ENCODE results near the gene APPL2.
"Not testable (repeated sequence)": the region's sequence is repeated elsewhere in the genome, so short reads cannot be mapped to it uniquely, and the experiment has no call there.

The APPL2 gene

DNA sequence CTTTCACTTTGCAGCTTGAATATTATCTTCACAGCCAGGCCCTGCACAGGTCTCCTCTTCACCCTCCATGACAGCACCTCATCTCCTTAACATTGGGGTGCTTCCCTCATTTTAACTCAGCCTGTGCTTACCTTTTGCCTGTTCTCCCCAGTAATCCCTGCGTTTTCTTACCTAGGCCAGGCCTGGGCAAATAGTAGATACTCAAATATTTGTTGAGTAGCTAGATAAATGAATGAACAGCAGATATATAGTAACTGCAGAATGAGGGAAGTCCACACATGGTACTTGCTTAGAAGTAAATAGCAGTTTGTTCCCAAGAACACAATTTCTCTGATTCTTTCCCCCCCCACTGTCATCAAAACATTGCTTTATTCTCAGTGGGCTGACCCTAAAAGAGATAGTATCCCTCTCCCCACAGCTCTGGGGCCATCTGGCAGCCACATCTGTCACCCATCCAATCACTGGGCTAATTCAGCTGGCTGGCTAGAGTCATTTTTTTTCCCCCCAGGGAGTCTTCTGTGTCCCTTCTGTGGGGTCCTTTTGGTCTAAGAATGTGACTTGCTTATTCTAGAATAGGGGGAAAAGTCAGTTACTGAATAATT lies 43.2 kb downstream of the APPL2 start:
- DNase-seq (ENCODE audit: low read depth, low spot score) = no peak

DNA sequence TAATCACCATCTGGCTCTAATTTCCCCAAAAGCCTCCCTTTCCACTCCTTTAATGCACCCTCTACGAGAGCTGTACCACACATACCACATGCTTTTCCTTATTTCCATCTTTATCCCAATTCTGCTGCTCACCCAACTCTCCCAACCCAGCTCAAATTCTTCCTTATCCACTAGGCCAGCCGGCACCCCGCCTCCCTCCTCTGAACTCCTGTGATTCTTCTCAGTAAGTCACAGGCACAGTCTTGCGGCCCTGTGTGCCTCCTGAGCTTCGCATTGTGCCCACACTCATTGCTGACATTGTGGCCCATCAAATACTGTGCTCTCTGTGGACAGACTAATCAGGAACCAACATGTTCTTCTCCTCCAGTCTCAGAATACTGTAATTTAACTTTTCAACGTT lies 45.4 kb downstream of the APPL2 start:
- no peak for DNase-seq (ENCODE audit: low read depth, low spot score)

DNA sequence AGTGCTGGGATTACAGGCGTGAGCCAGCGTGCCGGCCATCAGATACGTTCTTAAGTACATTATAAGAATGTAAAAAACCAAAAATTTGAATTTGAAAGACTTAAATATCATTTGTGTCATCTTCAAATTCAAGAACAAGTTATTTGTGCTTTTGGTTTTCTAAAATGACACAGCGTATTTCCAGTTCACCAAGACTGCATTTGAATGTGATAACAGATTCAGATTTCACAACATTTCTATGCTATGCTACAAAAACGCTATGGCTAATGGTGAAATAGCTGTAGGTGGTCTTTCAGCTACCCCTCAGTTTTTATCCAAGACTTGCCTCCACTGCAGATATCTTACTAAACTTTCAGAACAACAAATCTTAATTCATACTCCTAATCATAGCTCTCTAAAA lies 46.7 kb downstream of the APPL2 start:
- no peak for DNase-seq (ENCODE audit: low read depth, low spot score)

DNA sequence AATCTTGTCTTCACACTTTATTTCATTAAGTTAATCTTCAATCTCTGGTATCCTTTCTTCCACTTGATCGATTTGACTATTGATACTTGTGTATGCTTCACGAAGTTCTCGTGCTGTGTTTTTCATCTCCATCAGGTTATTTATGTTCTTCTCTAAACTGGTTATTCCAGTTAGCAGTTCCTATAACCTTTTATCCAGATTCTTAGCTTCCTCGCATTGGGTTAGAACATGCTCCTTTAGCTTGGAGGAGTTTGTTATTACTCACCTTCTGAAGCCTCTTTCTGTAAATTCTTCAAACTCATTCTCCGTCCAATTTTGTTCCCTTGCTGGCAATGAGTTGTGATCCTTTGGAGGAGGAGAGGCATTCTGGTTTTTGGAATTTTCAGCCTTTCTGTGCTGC lies 52.0 kb downstream of the APPL2 start:
- DNase-seq (ENCODE audit: low read depth, low spot score) = not testable (repeated sequence)

DNA sequence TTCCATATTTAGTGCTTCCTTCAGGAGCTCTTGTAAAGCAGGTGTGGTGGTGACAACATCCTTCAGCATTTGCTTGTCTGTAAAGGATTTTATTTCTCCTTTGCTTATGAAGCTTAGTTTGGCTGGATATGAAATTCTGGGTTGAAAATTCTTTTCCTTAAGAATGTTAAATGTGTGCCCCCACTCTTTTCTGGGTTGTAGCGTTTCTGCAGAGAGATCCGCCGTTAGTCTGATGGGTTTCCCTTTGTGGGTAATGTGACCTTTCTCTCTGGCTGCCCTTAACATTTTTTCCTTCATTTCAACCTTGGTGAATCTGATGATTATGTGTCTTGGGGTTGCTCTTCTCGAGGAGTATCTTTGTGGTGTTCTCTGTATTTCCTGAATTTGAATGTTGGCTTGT lies 52.6 kb downstream of the APPL2 start:
- not testable (repeated sequence) for DNase-seq (ENCODE audit: low read depth, low spot score)

DNA sequence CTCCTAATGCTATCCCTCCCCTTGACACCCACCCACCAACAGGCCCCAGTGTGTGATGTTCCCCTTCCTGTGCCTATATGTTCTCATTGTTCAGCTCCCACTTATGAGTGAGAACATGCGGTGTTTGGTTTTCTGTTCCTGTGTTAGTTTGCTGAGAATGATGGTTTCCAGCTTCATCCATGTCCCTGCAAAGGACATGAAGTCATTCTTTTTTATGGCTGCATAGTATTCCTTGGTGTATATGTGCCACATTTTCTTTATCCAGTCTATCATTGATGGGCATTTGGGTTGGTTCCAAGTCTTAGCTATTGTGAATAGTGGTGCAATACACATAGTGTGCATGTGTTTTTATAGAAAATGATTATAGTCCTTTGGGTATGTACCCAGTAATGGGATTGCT lies 56.9 kb downstream of the APPL2 start:
- DNase-seq (ENCODE audit: low read depth, low spot score) = not testable (repeated sequence)

DNA sequence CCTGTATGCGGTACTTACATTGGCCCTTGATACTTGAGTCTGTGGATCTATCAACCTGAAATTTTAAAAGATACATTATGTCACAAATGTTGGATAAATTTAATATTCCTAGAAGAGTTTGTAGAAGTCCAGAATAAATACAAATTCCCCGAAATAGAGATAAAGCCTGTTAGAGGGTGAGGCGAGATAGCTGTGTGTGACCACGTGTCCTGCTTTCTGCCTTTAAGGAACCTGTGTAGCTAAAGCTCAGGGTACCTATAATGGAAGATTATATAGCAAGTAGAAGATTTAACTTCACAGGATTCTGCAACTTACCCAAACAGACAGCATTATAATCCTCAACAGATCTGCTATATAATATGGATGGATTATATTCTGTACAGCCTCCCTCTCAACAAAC lies 58.8 kb downstream of the APPL2 start:
- DNase-seq (ENCODE audit: low read depth, low spot score) = no peak

DNA sequence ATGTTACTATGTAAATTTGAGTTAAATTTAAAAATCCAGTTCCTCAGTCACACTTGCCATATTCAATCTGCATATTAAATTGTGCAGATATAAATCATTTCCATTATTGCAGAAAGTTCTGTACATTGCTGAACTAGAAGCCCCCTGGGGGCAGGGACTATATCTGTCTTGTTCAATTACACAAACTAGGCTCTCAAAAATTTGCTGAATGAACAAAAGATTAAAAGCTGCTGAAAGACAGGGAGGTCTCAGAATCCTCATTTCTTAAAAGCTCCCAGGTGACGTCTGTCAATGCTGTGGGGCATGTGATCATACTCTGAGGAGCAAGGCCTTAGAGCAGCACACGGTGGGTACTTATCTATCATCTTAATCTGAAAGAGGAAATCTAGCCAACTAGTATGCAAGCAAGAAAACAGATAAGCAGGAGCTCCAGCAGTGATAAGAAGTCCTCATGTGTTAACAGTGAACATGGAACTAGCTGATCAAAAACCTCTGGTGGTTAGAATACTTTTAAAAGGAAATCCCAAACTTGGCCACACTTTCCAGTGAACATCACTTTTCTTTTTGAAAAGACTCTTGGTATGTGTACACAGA lies 60.5 kb downstream of the APPL2 start:
- no peak for DNase-seq (ENCODE audit: low read depth, low spot score)

DNA sequence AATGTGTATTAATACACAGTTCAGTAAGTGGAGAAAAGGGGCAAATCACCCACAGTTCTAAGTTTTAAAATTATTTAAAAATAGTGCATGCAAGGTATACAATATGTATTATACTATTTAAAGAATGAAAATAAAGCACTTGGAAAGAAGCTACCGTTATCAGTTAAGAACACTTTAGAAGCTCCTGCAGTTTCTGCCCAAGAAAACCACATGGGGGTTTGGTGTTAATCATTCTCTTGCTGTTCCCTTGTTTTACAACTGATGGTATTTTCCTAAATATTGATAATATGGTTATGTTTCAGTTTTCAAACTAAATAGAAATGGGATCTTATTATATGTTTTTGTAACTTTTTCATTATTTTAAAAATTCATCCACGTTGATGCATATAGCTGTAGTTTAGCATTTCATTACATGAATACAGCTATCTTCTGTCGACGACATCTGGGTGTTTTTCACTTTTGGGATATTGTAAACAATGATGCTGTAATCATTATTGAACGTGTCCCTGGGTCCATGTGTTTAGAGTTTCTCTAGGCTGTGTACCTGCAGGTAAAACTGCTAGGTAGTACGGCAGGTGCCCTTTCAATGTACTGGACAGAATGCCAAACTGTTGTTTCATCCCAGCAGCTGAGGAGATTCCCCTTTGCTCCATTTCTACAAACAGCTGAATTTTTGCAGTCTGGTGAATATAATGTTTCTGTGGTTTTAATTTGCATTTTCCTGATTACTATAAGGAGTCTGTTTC lies 64.1 kb downstream of the APPL2 start:
- no peak for DNase-seq (ENCODE audit: low read depth, low spot score)

DNA sequence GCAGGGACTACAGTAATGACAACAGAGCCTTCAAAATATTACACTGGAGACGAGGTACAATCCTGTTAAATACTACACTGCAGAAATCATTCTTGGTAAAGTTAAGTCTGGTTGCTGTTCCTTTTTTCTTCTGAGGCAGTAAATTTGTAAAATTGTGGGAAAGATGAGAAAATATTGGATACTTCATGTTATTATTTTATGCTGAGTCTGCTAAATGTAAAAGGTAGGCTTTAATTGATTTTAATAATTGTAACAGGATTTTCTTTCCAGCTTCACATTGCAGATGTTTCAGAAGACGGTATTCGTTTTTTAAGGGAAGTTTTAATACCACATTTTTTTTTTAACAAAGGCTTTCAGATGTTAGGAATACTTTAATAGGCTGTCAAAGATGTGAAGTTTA lies 65.8 kb downstream of the APPL2 start:
- DNase-seq (ENCODE audit: low read depth, low spot score) = no peak

DNA sequence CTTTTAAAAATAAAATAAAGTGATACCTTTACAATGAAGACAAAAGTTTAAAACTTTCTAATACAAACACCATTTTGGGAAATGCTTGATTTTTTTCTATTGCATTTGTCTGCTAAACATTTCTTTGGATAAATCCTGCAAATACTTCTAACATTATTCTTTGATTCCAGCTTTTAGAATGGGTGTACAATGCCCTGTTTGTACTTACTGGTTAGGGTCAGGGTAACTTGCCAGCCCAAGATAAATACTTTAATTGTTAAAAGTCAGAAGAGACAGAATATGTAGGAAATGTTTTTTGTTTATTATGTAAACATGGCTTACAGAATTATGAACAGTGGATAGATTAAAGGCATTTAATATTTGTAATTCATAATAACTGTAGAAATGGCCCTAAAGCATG lies 68.0 kb downstream of the APPL2 start:
- DNase-seq (ENCODE audit: low read depth, low spot score) = no peak

DNA sequence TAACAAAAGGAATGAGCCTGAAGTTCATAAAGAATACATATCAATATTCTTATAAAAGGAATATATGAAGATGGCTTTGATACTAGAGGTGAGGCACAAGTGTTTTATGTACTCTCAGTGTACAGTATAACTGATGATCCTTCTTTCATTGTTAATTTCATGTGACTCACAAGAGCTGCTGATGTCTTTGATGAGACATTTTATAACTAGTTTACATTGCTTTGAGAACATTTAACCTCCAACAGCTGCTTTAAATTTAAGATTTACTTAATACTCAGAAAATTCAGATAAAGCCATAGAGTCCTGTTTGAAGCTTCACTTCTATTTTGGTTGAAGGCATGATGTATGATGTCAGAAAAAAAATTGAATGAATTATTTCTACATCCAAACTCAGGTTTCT lies 68.6 kb downstream of the APPL2 start:
- no peak for DNase-seq (ENCODE audit: low read depth, low spot score)

DNA sequence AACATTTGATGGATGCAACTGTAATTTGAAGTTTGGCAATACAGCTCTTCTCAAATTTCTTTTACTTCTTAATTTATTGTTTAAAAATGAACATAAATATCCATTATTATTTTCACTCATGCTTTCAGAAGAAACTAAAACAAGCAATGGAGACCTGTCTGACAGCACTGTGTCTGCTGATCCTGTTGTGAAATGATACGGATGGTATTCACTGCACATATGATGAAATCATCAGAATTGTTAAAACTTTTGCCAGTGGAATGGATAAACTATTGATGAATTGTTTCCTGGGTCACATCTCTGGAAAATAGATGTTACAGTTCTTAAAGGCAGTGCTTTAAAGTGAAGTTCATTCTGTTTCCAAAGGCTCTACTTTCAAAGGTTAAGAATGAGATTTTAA lies 69.2 kb downstream of the APPL2 start:
- DNase-seq (ENCODE audit: low read depth, low spot score) = no peak

DNA sequence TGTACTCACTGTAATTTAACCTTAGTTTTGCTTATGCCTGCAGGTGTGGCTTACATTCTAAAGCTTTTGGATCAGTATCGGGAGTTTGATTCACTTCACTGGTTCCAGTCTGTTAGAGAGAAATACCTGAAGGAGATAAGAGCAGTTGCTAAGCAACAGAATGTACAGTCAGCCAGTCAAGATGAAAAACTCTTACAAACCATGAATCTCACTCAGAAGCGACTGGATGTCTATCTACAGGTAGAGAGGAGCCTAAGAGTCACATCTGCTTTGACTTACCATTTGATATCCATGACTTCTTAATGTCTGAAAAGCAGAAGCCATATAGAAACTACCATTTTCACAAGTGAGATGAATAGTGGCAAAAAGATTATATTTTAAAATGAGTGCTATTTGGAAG lies 71.9 kb downstream of the APPL2 start:
- no peak for DNase-seq (ENCODE audit: low read depth, low spot score)

DNA sequence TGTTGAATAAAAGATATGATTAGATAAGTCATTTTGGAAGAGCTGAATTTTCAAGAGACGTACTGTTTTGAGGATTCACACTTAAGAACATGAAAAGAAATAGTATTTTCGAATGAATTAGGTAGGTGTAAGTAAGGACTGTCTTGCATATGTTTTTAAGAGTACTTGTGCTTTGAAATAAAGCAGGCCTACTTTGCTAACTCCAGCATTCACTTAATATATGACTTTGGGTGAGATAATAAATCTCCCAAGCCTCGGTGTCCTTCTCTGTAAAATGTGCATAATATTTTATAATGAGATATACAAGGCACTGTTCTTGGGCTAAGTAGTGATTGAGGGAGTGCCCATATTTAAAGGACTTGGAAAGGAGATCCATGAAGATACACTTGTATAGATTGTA lies 73.8 kb downstream of the APPL2 start:
- DNase-seq (ENCODE audit: low read depth, low spot score) = no peak

DNA sequence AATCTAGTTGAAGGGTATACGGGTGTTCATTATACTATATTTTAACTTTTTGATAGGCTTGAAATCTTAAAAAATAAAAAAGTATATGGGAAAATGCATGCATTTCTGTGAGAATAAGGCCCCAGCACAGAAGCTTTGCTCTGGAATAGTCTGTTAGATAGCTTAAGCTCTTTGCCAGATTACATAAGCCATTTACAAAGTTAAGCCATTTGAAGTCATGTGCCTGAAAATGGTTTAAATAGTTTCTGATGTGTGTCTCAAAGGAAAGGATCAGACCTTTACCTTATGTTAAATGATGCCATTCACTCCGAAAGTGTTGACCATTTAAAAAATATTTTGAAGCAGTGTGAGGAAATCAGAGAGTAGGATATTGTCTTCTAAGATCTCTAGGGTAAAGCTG lies 77.1 kb downstream of the APPL2 start:
- DNase-seq (ENCODE audit: low read depth, low spot score) = no peak

DNA sequence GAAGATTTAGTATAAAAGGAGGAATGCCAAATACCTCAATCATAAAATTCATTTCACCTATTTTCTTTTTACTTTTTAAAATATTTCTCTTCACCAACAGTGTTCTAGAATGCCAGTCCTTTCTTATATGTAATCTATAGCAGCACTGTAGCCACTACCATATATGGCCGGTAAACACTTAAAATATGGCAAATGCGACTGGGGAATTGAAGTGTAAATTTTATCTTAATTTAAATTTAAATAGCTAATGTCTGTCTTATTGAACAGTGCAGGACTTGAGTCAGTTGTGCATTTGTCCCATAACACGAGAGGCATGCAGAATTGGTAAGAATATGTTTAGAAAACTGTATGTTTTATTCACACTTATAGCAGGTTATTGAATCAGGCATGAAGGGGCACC lies 78.4 kb downstream of the APPL2 start:
- no peak for DNase-seq (ENCODE audit: low read depth, low spot score)

DNA sequence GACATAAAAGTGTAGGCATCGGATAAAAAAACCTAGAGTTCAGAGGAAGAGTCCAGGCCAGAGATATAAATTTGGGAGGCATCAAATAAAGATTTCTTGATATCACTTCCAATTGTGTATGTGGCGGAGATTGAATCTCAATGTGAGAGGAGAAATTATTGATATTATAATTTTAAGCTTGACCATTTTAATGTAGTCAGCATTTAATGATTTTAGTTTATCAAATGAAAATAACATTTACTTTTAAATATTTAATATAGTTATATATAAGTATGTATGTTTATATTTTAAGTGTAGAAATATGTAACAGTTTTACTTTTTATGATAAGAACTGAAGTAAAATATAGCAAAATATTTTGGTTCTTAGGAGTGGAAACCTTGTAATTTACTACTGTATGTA lies 79.7 kb downstream of the APPL2 start:
- DNase-seq (ENCODE audit: low read depth, low spot score) = no peak

DNA sequence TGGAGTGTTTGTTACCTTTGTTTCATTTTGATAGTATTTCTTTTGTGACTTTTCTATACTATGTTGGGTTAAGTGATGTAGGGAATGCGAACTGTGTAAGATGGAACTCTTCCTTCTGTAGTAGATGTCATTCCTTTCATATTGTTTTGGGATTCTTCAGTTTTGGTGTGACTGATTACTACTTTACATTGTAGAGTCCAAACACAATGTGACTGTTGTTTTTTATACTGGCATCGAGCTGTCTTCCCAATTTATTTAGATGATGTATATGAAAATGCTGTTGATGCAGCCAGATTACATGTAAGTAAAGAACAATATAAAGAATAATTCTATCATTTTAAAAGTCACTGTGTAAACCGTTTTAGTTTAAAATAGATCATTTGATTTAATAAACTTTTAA lies 93.7 kb downstream of the APPL2 start:
- no peak for DNase-seq (ENCODE audit: low read depth, low spot score)

DNA sequence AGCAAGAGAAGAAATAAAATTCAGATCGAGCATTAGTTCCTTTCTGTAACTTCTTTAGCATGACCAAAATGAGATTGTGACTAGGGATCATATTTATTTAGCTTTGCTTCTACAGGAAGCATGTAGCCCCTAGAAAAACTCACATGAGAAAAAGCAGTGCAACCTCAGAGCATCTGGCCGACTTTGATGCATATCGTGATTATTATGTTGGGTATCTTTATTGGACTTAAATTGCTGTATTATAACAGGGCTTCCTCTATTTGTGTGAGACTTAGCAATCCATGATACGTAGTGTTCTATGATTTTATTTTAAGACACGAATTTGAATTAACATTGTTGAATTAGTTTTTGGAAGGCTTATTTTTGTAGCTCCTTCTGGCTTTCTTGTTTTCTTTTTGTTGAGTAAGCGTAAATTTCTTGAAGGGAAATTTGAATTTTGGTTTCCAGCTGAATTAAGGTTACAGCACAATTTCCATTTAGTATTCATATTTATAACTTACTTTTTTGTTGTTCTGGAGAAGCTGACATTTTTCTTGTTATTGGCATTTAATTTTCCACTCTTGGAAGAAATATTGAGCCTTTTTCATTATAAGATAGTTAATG lies 94.6 kb downstream of the APPL2 start:
- DNase-seq (ENCODE audit: low read depth, low spot score) = no peak

DNA sequence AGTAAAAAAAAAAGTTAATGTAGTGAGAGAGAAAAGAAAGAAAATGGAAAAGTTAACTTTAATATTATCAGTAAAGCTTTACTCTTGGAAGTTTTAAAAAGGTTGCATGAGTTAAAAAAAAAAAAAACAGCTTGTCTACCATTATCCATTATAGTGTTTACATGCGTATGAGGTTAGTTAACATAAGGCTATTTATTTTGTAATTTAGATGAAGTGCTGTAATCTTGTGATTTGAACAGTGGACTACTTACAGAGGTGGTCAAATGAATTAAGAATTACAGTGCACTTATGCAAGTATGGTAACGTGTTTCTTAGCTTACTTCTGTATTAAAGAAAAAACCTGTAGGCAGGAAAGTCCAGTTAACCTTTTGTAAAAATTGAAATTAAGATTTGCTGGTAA lies 97.7 kb downstream of the APPL2 start:
- DNase-seq (ENCODE audit: low read depth, low spot score) = no peak

All from iPS DF 19.7 (cell line).